ENCODE data around the gene FAM114A2.

FAM114A2 gene

DNA sequence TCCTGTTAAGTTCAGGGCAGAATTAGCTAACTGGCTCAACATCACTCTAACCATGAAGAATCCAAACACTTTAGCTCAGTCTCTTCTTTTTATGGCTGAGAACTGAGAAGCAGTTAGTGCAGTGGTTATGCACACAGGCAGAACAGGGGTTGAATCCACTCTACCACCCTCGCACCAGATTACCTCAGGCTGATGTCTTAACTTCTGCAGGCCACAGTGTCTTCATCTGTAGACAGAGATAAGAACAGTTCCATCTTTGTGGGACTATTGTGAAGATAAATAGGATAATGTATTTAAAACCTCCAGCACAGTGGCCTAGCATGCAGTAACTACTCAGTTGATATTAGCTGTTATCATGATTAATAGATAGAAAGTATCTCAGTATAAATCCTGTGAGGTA, 54.8 kb downstream of the FAM114A2 start:
- no peak for DNase-seq (ENCODE audit: low read depth)

DNA sequence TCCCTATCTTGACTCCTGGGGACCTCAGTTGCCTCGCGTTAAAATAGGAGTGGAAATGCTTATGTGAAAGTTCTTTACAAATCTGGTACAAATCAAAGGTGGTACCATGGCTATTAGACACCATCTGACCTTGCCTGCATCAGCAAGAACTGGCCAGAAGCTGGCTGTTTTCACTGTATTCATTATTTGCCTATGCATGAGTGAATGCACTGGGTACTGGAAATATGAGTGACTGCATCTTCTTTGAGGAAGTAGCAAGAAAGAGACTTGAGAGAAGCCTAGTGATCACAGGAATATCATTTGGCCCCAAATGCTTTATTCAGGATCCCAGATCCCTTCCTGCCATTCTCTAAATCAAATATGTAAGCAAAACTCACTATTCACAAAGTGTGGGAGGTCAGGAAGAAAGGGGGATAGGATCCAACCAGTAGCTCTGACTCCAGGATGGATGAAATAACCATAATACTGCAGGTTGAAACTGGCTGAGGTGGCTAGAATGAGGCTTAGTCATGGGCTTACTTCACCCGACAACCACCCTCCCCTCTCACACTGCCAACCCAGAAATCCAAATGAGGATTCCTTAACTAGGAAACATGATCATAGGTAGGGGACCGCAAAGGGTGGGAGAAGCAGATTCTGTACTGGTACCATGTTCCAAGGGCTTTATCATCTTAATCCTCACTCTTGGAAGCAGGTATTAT, 56.7 kb downstream of the FAM114A2 start:
- DNase-seq (ENCODE audit: low read depth) = no peak

DNA sequence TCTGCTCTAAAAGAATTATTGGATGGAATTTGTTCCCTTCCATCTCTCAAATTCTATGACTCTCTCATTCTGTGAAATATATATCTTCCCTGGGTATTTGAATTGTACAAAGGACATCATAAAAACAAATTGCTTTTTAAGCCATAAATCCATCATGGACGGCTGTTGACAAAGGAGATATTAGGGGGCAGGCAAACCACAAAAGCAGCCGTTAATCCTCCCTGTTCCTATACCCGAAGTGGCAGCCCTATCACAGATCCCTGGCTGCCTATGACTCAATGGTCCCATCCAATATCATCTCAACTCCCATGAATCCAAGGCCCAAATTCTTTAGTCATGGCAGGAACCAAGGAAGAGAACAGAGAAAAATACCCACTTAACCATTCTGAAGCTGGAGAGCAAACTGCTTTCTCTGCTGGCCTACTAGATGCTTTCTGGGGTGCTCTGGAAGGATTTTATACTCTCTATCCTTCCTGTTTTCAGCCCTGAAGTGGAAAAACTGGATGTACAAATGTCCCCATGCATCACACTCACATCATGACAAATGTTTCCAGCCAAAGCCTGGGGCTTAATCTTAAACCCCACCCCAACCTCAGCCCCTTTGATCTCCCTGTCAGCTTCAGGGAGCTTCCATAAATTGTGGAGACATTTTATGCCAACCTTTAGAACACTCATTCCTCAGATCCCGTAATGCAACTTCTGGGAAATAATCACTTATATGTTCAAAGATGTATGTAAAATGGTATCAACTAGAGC, 59.5 kb downstream of the FAM114A2 start:
- DNase-seq (ENCODE audit: low read depth) = no peak

DNA sequence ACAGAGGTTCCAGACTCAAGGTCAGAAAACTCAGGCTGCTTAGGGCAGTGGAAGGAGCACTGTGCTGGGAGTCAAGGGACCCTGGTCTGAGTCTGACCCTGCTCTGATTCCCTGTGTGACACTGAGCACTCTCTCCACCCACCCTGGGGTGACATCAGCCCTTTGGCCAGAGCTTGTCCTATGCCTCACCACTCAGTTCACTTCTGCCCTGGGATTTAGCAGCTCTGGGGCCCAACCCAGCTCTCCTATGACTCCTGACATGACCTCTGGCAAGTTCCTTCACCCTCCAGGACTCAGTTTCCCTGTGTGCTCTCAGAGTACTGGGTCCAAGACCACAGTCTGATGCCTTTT, 63.9 kb downstream of the FAM114A2 start:
- DNase-seq (ENCODE audit: low read depth) = no peak

DNA sequence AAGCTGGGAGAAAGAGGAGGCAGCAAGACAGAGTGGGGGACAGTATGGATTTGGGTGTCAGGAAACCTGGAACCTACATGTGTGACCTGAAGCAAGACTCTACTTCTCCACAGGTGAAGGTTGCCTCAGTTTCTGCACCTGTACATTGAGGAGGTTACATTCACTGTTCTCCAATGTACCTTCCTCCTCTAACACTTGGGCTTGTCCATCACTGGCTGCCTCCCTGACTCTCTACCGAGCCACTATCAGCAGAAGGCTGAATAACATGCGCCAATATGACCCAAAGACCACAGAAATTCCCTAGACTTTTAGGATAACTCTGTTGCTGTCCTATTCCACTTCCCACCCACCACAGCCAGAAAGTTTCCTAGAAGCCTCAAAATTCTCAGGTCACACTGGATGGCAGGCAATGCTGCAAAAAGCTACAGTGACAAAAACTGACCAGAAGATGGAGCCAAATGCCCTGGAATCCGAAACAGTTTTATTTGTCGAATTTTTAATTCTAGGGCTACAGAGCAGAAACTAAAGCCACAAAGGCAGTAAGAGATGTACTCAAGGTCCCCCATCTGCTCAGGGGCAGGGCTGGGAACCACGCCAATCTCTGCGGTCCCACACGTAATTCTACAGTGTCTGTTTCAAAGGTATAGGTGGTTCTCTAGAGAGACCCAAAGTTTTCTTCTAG, 64.4 kb downstream of the FAM114A2 start:
- DNase-seq (ENCODE audit: low read depth) = no peak

DNA sequence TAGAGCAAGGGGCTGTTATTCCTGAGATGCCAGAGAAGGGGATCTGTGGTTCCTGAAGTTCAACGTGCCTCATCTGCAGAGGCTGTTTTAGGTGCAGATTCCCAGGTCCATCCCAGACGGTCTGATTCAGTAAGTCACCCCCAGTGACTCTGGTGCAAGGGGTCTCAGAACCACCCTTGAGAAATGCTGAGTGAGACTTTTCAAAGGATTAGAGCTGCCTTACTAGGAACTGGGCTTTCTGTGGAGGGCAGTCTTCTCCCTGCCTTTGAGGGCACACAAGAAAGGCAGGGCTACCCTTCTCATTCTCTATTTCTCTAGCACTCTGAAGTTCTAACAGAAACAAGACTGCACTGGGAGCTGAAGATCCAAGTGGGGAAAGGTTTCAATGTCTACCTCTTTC, 66.5 kb downstream of the FAM114A2 start:
- no peak for DNase-seq (ENCODE audit: low read depth)

DNA sequence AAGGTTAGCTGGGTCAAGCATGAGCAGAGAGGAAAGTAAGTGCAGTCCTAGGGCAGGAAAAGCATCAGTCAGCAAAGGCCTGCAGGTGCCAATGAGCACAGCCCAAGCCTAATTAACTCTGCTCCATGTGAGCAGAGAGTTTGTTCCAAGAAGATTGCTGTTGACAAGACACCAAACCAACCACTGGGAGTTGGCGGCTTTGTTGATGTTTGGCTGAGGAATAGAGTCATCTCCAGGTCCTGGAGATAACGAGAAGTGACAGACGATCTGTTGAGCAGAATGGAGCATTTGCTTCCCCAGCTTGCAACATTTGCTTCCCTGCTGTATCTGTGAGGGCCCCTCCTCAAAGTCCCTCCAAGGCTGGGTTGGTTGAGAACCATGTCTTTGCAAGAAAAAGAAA, 68.2 kb downstream of the FAM114A2 start:
- DNase-seq (ENCODE audit: low read depth) = no peak

DNA sequence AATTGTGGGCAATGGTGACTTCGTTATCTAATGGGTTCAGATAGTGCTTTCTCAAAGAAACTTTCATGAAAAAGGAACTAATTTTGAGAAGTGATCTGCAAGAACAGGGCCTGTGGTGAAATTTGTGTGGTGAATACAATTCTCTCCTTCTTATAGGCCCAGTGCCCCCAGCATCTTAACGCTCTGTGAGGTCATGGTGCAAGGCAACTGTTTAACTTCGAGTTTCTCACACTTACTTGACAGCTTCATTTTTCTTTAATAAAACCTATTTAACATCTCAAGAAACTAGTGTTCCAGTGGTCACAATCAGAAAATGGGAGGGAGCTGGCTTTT, 69.2 kb downstream of the FAM114A2 start:
- no peak for DNase-seq (ENCODE audit: low read depth)

DNA sequence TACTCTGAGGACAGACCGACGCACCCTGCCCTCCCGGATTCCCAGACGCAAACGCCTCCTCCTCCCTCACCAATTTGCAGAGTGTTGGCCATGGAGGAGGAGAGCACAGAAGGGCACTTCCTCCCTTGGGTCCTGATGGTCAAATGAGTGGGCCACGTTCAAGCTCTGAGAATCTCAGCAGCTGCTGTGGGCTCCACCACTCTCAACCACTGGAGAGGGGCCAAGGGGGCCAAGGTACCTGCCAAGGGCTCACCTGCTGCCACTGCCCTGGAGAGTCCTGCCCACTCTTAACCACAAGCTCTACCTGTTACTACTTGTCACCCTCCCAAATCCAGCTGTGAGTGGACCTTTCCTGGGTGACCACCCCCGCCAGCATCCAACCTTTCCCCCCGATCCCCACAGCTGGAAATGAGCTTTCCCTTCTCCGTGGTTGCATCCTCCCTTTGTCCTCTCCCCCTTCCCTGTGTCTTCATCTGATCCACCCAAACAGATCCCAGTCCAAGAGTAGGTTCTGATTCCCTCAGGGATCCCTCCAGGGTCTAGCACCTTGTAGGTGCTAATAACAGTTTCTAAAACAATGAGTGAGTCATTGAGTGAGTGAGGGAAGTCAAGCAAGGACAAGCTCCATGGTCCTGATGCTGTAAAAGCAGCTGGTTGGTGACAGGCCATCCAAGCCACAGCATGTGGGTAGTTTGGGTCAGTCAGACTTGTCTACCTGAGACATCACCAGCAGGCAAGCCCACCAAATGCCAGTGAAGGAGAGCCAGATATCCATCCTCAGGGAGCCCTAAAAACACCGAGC, 69.7 kb downstream of the FAM114A2 start:
- no peak for DNase-seq (ENCODE audit: low read depth)

DNA sequence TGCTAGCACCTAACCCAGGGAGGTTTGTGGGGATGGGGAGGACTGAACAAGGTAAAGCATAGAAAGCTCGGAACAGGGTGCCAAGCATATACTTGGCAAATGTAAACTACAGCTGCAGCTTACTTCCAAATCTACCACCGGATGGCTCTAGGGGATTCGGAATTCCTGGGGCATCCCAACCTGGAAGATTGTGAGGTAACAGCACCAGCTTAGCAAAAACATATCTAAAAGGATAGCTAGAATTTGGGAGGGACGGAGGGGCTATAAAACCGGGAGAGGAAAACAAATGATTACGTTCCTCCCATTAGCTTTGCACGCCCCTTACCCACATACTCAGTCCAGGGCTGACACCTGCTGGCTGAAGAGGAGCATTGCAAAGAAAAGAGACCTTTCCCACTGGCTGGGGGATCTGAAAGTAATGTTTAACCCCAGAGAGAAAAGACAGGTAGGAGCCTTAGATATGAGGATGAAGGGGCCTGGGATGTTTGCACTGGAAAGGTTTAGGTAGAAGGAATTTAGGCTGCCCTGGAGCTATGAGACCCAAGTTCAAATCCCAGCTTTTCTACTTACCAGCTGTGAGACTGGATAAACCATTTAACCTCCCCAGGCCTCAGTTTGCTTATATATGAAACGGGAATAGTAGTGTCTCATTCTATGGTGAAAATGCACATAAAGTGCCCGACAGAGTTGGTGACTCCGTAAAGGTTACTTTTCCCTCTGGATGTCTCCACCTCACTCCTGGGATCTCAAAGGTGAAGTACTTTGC, 73.6 kb downstream of the FAM114A2 start:
- DNase-seq (ENCODE audit: low read depth) = no peak

DNA sequence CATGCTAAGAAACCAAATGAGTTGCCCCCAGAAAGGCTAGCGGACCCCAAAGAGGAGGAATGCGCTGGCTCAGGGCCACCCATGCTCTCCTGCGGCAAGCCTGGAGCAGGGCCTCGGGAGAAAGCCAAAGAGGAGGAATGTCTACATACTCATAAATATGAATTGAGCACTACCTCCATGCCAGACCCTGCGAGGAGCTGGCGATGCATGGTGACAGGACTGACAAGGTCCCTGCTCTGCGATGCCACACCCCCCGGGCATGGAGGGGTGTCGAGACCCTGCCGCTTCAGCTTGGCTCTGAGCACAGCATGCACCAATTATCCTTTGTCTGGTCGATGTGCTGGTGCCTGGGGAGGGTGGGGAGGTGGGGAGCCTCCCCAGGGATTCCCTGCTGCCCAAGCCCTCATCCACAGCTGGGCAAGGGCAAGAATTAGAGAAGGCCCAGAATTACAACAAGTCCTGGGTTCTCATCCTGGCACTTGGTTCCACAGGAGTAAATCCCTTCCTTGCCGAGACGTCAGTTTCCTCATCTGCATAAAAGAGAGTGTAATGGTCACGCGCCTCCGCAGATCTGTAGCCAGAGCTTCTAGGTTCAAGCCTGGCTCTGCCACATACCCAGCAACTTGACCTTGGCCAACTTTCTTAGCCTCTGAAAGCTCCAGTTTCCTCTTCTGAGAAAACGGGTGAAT, 74.4 kb downstream of the FAM114A2 start:
- no peak for DNase-seq (ENCODE audit: low read depth)

DNA sequence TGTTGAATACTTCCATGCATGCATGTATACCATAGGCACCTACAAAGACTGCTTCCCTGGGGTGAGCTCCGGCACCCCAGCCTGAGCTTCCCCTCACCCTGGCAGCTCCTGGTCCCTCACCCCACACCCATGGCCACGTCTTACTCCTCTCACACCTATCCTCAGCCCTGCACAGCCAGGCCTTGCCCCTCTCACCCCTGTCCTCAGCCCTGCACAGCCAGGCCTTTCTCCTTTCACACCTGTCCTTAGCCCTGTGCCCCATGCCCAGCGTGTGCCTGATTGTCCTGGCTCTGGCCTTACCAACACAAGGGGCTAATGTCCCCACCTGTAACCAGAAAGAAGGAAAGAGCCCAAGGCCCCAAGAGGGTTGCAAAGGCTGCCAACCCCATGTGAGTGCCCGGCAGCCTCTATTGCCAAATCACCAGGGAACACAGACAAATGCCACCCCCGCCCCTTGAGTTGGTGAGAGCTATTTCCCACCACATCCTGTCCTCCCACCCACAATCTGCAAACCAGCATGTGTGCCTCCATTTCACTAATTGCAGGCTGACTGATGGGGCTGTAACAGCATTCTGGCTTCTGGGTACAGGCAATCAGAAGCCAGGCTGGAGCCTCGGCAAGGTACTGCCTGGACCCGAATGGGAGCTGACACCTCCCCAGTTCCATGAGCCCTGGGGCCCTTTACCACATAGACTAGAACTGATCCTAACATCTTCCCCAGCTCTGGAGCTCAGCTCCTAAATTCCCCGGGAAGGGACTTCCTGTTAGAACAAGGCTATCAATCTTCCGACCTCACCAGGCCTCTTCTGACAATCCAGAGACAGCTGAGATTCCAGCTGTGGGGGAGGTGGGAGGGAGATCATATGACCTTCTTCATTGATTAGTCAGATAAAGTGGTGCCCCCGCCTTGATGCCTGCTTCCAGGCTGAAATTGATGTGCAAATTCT, 78.2 kb downstream of the FAM114A2 start:
- DNase-seq (ENCODE audit: low read depth) = no peak

DNA sequence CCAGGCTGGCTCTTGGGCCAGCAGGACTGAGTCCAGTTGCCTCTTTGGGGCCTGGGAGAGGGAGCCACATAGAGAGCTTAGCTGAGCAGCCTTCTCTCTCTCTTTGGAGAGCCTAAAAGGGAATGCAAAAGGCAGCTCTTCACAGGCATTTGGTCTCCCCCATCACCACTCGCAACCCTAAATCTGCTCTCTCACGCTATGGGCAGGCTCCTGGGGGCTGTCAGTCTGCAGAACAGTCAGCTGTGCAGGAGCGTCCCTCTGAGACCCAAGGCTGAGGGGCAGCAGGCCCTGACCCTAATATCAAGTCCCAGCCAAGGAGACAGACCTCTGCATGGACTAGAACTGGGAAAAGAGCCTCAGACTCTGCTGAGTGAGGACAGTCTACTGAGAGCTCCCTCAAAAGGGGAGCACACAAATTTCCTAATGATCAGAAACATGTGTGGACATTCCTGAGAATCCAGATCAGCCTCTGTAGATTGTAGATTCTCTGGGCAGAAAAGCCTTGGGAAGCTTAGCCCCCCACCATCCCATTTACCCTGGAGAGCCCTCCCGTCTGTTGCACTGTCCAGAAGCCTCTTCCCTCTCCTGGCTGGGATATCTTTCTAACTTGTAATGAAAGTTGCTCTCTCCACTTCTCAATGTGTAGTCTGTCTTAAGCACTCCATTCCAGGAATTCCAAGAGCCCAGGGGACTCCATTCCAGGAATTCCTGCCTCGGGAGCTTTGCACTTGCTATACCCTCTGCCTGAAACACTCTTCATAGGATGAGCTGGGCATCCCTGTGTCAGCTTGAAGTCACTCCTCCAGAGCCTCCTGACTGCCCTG, 79.4 kb downstream of the FAM114A2 start:
- DNase-seq (ENCODE audit: low read depth) = no peak

DNA sequence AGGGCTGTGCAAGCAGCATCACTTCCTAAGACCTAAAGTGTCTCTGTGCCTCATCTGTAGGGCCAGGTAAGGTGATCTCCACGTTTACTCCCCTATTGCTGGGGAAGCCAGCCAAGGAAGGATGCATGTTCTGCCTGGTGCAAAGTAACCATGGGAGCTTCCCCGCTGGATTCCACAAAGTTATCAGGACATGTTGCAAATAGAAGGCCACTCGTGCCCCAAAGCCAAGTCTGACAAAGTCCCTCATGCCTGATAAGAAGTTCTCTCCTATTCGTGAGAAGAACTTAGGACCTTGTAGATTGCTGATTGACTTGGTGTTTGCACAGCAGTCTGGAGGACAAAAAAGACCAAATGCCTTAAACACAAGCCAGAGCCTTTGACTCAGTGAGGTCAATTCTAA, 81.5 kb downstream of the FAM114A2 start:
- no peak for DNase-seq (ENCODE audit: low read depth)

DNA sequence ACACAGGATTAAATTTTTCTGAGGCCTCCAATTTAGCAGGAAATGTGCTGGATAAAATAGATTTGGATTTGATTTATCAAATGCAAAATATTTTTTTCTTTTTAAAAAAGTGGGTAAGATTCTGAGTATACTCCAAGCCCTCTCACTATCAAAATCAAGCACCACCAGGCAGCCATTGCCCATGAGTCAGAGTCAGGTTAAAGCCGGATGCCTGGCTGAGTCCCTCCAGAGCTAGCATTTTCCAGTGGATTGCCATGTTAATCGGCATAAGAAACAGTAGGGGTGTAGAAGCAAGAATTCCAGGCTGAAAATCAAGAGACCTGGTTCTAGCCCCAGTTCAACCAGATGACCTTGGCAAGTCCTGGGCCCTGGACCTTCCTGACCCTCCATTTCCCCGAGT, 85.3 kb downstream of the FAM114A2 start:
- no peak for DNase-seq (ENCODE audit: low read depth)

DNA sequence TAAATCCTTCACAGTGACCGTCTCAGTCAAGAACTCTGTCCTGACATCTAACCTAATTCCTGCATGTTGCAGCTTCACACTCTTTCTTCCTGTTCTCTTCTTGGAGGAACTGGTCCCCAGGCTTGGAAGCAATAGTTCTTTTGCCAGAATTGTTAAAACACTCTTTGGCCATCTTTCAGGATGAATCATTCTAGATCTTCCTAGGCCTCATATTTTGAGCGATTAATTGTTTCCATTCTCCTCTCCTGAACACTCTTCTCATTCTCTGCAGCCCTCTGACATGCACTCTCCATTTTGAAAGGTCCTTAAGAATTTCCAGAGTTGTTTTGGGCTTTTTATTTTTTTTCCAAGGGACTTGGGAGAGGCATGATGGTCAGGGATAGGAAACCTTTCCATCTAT, 85.8 kb downstream of the FAM114A2 start:
- no peak for DNase-seq (ENCODE audit: low read depth)

DNA sequence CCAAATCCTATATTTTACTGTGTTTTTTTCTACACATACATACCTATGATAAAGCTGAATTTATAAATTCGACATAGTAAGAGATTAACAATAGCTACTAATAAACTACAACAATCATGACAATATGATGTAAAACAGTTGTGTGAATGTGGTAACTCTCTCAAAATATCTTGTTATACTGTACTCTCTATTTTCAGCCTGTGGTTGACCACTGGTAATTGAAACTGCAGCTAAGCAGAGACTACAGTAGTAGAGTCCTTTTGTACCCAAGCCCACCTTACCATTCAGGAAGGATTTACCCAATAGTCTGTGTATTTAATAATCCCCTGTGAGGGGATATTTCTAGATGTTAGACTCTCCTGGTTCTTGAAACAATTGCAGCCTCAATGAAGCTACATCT, 86.7 kb downstream of the FAM114A2 start:
- DNase-seq (ENCODE audit: low read depth) = no peak

DNA sequence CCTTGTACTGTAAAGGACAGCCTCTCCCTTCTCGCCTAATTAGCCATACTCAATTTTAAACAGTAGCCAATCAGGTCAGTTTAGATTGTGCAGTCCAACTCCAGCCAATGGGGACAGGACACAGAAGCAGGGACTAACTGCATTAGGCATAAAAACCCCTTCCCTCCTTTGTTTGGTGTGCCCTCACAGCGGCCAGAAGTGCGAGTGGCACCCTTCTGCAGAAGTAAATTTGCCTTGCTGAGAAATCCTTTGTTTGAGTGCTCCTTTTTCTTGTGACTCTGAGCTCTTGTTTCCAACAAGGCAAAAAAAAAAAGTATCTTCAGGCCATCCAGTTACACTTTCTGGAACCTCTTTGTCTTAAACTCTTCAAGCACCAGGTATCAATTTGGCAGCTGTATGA, 97.4 kb downstream of the FAM114A2 start:
- DNase-seq (ENCODE audit: low read depth) = no peak

Measured in stimulated activated CD4-positive, alpha-beta T cell treated with anti-CD3 and anti-CD28 coated beads, Interleukin-2, amount 100 ng/mL, for 4 hours (primary cell).